ENCODE results near the gene ADGRA3.

GRCh38 chr4:22442956-22443355 lies 72.9 kb downstream of the ADGRA3 start:
- TF ChIP-seq CTCF (IDR thresholded peaks at IDR 0.05) (no peak), POLR2A (IDR thresholded peaks at IDR 0.05) (no peak), POLR2AphosphoS5 (IDR thresholded peaks at IDR 0.05) (no peak)
